K562 (cell line): ENCODE results near the gene BLOC1S2.

Experiments
- CBX2 ChIP-seq: fragments of 200-600 bp; sonication (generic); IDR thresholded peaks from one replicate; pipeline ENCODE4 v1.6.1; 2012; ENCODE audit warnings: mild to moderate bottlenecking, low read length, inconsistent platforms; ENCODE audit not compliant: insufficient read depth, poor library complexity, severe bottlenecking
- CREM ChIP-seq: IDR thresholded peaks from 2 replicates; pipeline ENCODE4 v1.6.1; 2014; ENCODE audit warnings: antibody characterized with exemption, low read depth
- CTCF ChIP-seq, 3 experiments: IDR thresholded peaks in 2 of 3; conservative IDR thresholded peaks in 1 of 3; 2 replicates each; pipeline ENCODE4 v1.5.1; 2011 to 2012; ENCODE audit warnings: low read length in 3 of 3, mild to moderate bottlenecking in 3 of 3, control low read depth in 2 of 3, improper control_type of control experiment in 1 of 3, inconsistent platforms in 1 of 3, low read depth in 1 of 3, mixed read lengths in 1 of 3, moderate library complexity in 1 of 3; ENCODE audit not compliant: insufficient read depth in 2 of 3
- HINFP ChIP-seq: fragments of 450-650 bp; conservative IDR thresholded peaks from 2 replicates; pipeline ENCODE4 v1.6.1; 2016; ENCODE audit warnings: missing genetic modification characterization, low read depth, mild to moderate bottlenecking, control low read depth, missing compliant biosample characterization
- PCBP1 ChIP-seq: fragments of 200-400 bp; formaldehyde crosslinking; IDR thresholded peaks from 2 replicates; pipeline ENCODE4 v1.6.1; 2018; ENCODE audit warnings: mild to moderate bottlenecking, low read depth, low read length; ENCODE audit not compliant: poor library complexity, severe bottlenecking
- SMARCC2 ChIP-seq: fragments of 450-650 bp; IDR thresholded peaks from 2 replicates; pipeline ENCODE4 v1.6.1; 2017; ENCODE audit warnings: antibody characterized with exemption, moderate library complexity, mild to moderate bottlenecking, low read depth
- SP2 ChIP-seq: IDR thresholded peaks from 2 replicates; pipeline ENCODE4 v1.6.1; 2011; ENCODE audit warnings: mild to moderate bottlenecking, low read depth, low read length, moderate library complexity; ENCODE audit not compliant: poor library complexity, severe bottlenecking; ENCODE audit errors: extremely low read depth
- SREBF2 ChIP-seq: sonication (generic); formaldehyde crosslinking; IDR thresholded peaks from 2 replicates; pipeline ENCODE4 v1.4.0; 2020; ENCODE audit warnings: mild to moderate bottlenecking, missing genetic modification reagents
- ZNF77 ChIP-seq: fragments of 250-450 bp; sonication (Bioruptor Pico); IDR thresholded peaks from 2 replicates; pipeline ENCODE4 v1.5.0; 2020
- TF ChIP-seq, protein P1 (sequence below): sonication (generic); formaldehyde crosslinking; IDR thresholded peaks from 2 replicates; pipeline ENCODE4 v1.9.0; 2022; ENCODE audit warnings: mild to moderate bottlenecking, missing genetic modification reagents

GRCh38 chr10:100327718-100328009 is 41.2 kb upstream of the BLOC1S2 start:
- no peak for TF ChIP-seq ZNF77
- TF ChIP-seq SREBF2 (CRISPR knock-in tag): no peak
- no peak for TF ChIP-seq HINFP (tag)
- no peak for TF ChIP-seq CBX2
- no peak for TF ChIP-seq SP2
- TF ChIP-seq, protein P1, sequence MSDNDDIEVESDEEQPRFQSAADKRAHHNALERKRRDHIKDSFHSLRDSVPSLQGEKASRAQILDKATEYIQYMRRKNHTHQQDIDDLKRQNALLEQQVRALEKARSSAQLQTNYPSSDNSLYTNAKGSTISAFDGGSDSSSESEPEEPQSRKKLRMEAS (CRISPR knock-in tag): no peak
- no peak for TF ChIP-seq PCBP1
- no peak for TF ChIP-seq SMARCC2
- no peak for TF ChIP-seq CTCF (IDR thresholded peaks at IDR 0.05 in 2 of 3, conservative IDR thresholded peaks at IDR 0.05 in 1 of 3; ENCODE audit: insufficient read depth in 2 of 3, low read depth in 1 of 3, low read length in 3 of 3)
- no peak for TF ChIP-seq CREM
